Measurements from ENCODE around the gene TMEM200C. TPM values are rescaled to one million over a fixed set of nuclear protein-coding genes. Genes with fewer than 3 reads are reported as not detected.

Gene TMEM200C
- total and polyA plus RNA-seq, 9 of the 15 experiments (the other 6 are each of a cell fraction or from before 2014, with no cell fraction given): 0.04 TPM; not detected in 8

DNA sequence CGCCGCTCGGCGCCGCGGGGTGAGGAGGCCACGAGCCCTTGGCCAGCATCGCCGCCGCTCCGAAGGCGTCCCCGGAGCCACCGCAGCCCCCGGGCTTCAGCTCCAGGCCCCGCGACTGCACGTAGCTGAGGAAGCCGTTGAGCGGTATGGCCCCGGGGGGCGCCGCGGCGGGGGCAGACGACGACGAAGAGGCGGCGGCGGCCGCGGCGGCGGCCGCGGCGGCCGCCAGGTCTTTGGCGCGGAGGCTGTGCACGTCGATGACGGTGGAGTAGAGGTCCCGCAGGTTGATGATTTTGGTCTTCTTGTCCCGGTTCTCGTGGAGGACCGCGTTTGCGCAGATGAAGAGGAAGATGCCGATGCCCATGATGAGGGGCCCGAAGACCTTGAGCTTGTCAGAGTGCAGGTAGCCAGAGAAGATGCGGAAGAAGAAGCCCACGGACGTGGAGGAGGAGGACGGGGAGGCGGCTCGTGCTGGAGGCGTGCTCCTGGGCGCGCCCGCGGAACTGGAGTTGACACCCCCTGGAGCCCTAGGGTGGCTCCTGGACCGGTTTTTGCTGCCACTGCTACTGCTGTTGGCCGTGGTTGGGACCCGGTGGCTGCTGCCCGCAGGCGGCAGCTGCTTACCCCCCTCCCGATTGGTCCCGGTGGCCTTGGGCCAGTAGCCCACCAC, 4.0 kb downstream of the TMEM200C start:
- H3K36me3 ChIP-seq (ENCODE audit: control insufficient read depth, insufficient read depth, low read length): no peaks in the 10 kb centered on the region
- CTCF ChIA-PET (ENCODE audit: low intra/inter-chr PET ratio): no interaction called here
- no peak overlapping the region for H2AFZ ChIP-seq (ENCODE audit: low read depth, low read length)
- no peak overlapping the region for H3K4me2 ChIP-seq (ENCODE audit: insufficient read depth, low read length)
- in situ Hi-C loops (cut with MboI) (no loop called here), intact Hi-C loops (cut with micrococcal nuclease) (no loop called here)
- no peaks in the 10 kb centered on the region for H4K20me1 ChIP-seq (replicated peaks; ENCODE audit: control insufficient read depth, insufficient read depth, low read length)
- H3K9me1 ChIP-seq (ENCODE audit: control insufficient read depth, insufficient read depth, low read length): no peaks in the 10 kb centered on the region
- ATAC-seq: no peak
- no peak for DNase-seq (ENCODE audit: extremely low read depth in 1 of 4, low spot score in 3 of 4)
- H3K4me3 ChIP-seq: no peak overlapping the region
- no peak overlapping the region for H3K27ac ChIP-seq (ENCODE audit: extremely low read depth, low read depth, low read length)
- H3K79me2 ChIP-seq (ENCODE audit: control insufficient read depth, insufficient read depth, low read length): no peaks in the 10 kb centered on the region
- H3K27me3 ChIP-seq (ENCODE audit: control insufficient read depth in 2 of 2, insufficient read depth in 2 of 2, low read length in 2 of 2): no peaks in the 10 kb centered on the region
- TF ChIP-seq ETV5 (CRISPR knock-in tag; IDR thresholded peaks at IDR 0.05; ENCODE audit: low read depth) (no peak), ZNF212 (CRISPR knock-in tag; IDR thresholded peaks at IDR 0.05) (no peak), GTF2F1 (IDR thresholded peaks at IDR 0.05; ENCODE audit: low read depth, low read length) (no peak), ZBTB17 (CRISPR knock-in tag; IDR thresholded peaks at IDR 0.05) (no peak), NR2F6 (CRISPR knock-in tag; IDR thresholded peaks at IDR 0.05) (no peak), PCBP1 (IDR thresholded peaks at IDR 0.05; ENCODE audit: low read depth, low read length, poor library complexity, severe bottlenecking) (no peak)
- H3K9me3 ChIP-seq (replicated peaks; ENCODE audit: control insufficient read depth, insufficient read depth, low read depth, low read length): no peaks in the 10 kb centered on the region
- peaks cover 0 to 9% of the 10 kb centered on the region in 2 experiments; a peak in 1 of 5 replicates for H3K4me1 ChIP-seq (replicated peaks in 1 of 2; ENCODE audit: control insufficient read depth in 2 of 2, insufficient read depth in 2 of 2, low read length in 2 of 2)
- POLR2A ChIA-PET: interaction anchor here (0.6 kb wide), 1 partner anchor 441 kb away, joined by 3 read pairs; no protein-coding TSS in a partner anchor
- no peak overlapping the region for H3K9ac ChIP-seq (ENCODE audit: insufficient read depth in 1 of 2, low read depth in 2 of 2, low read length in 2 of 2)
- no peak for FAIRE-seq
- 16% methylated on average over 31 of the region's 70 CpGs for WGBS (ENCODE audit: insufficient coverage, low coverage, missing lambda C conversion rate)
- BruUV-seq (replicated peaks): no TSS peak
